Measurements from ENCODE around the gene ATXN1. TPM values are rescaled to one million over a fixed set of nuclear protein-coding genes. Genes with fewer than 3 reads are reported as not detected.

Gene ATXN1
- total and polyA plus RNA-seq, 2 of the 13 experiments (the other 11 are each of a cell fraction or from before 2014, with no cell fraction given) = 20.7 to 39.5 TPM

GRCh38 chr6:16305246-16305725 is 456.0 kb downstream of the ATXN1 start (continued):
- TF ChIP-seq GTF3A (CRISPR knock-in tag; conservative IDR thresholded peaks at IDR 0.05) = no peak

GRCh38 chr6:16302721-16303552 is 458.3 kb downstream of the ATXN1 start:
- in situ Hi-C loops (cut with HindIII; ENCODE audit: extremely low pct_ligation_motif_present, low pct_unique_long_range_greater_than_20kb) = no loop called here
- no peaks in the 10 kb centered on the region for H3K9me3 ChIP-seq (ENCODE audit: low read length)
- no peak overlapping the region for H3K9ac ChIP-seq (ENCODE audit: insufficient read depth, low read depth, low read length)
- peaks cover 6 to 12% of the 10 kb centered on the region in 2 experiments; a peak in 3 of 5 replicates for H3K36me3 ChIP-seq (replicated peaks in 1 of 2; ENCODE audit: control insufficient read depth in 1 of 2, insufficient read depth in 2 of 2, low read length in 2 of 2)
- H3K4me1 ChIP-seq (ENCODE audit: insufficient read depth, low read length) = peaks cover 38% of the 10 kb centered on the region
- ChIA-PET CTCF (ENCODE audit: low intra/inter-chr PET ratio, low total read pairs) (no interaction called here), POLR2A (no interaction called here)
- H3K79me2 ChIP-seq (ENCODE audit: insufficient read depth, low read length) = no peaks in the 10 kb centered on the region
- no peak overlapping the region for H2AFZ ChIP-seq (ENCODE audit: low read length)
- no peak overlapping the region; a peak in 1 of 6 replicates for H3K4me3 ChIP-seq (replicated peaks in 1 of 3; ENCODE audit: insufficient read depth in 1 of 3, low read depth in 2 of 3, low read length in 3 of 3)
- intact Hi-C loops (cut with micrococcal nuclease; ENCODE audit: unreplicated experiment) = no loop called here
- H3K4me2 ChIP-seq (ENCODE audit: low read depth, low read length) = peak overlapping the region; percentile 30
- no TSS peak for BruUV-seq (replicated peaks)
- no peaks in the 10 kb centered on the region for H4K20me1 ChIP-seq (ENCODE audit: insufficient read depth, low read length)
- ATAC-seq = peak; percentile 84
- WGBS (ENCODE audit: low lambda C conversion rate) = 68% methylated on average over 24 of the region's 27 CpGs
- FAIRE-seq = no peak
- H3K27me3 ChIP-seq (ENCODE audit: control insufficient read depth in 1 of 2, insufficient read depth in 2 of 2, low read length in 2 of 2) = no peaks in the 10 kb centered on the region
- DNase-seq (ENCODE audit: low spot score) = peak; percentile 63
- peak overlapping the region; percentile 52 for H3K27ac ChIP-seq (ENCODE audit: extremely low read length, insufficient read depth, low read length)
- peak; percentile 75; the same call in 1 of the 2 replicates for TF ChIP-seq ZBTB33 (CRISPR knock-in tag; IDR thresholded peaks at IDR 0.05)
- TF ChIP-seq ZNF230 (CRISPR knock-in tag; IDR thresholded peaks at IDR 0.05) = no peak
- no peak for TF ChIP-seq MED13 (CRISPR knock-in tag; IDR thresholded peaks at IDR 0.05)
- no peak for TF ChIP-seq ZSCAN30 (CRISPR knock-in tag; IDR thresholded peaks at IDR 0.05)
- no peak for TF ChIP-seq ZNF780A (CRISPR knock-in tag; IDR thresholded peaks at IDR 0.05)
- no peak for TF ChIP-seq KLF15 (CRISPR knock-in tag; IDR thresholded peaks at IDR 0.05; ENCODE audit: borderline replicate concordance)
- peak; percentile 32; the same call in 1 of the 2 replicates for TF ChIP-seq SOX13 (IDR thresholded peaks at IDR 0.05)
- TF ChIP-seq SOX13 (CRISPR knock-in tag; conservative IDR thresholded peaks at IDR 0.05 in 1 of 2, IDR thresholded peaks at IDR 0.05 in 1 of 2) = peak in 1 of 2 experiments; percentile 89; a peak in 2 of 4 replicates
- no peak for TF ChIP-seq PAF1 (CRISPR knock-in tag; IDR thresholded peaks at IDR 0.05)
- no peak for TF ChIP-seq ZNF205 (CRISPR knock-in tag; IDR thresholded peaks at IDR 0.05)
- peak; percentile 47; the same call in 1 of the 2 replicates for TF ChIP-seq SAP130 (CRISPR knock-in tag; IDR thresholded peaks at IDR 0.05; ENCODE audit: low read depth)
- no peak for TF ChIP-seq SUZ12 (IDR thresholded peaks at IDR 0.05; ENCODE audit: low read depth, low read length)
- no peak for TF ChIP-seq ZNF276 (CRISPR knock-in tag; IDR thresholded peaks at IDR 0.05; ENCODE audit: low read depth)
- TF ChIP-seq DPF2 (CRISPR knock-in tag; IDR thresholded peaks at IDR 0.05; ENCODE audit: borderline replicate concordance, low read depth) = no peak
- 0 out of 2 replicates have a peak, but pooled peaks have one; percentile 49 for TF ChIP-seq EHMT2 (IDR thresholded peaks at IDR 0.05; ENCODE audit: borderline replicate concordance, low read depth, low read length)
- TF ChIP-seq NR2C2 (CRISPR knock-in tag; IDR thresholded peaks at IDR 0.05; ENCODE audit: borderline replicate concordance) = no peak
- TF ChIP-seq ZNF296 (CRISPR knock-in tag; conservative IDR thresholded peaks at IDR 0.05) = no peak
- peak; percentile 13; the same call in 1 of the 2 replicates for TF ChIP-seq ZNF768 (CRISPR knock-in tag; IDR thresholded peaks at IDR 0.05)
- TF ChIP-seq MZF1 (CRISPR knock-in tag; IDR thresholded peaks at IDR 0.05; ENCODE audit: borderline replicate concordance) = no peak
